ENCODE data around the gene MALT1. TPM values are rescaled to one million over a fixed set of nuclear protein-coding genes. Genes with fewer than 3 reads are reported as not detected.

The MALT1 gene
- total RNA-seq, 2 experiments from 2014 or later = 82.3 to 84.5 TPM

DNA sequence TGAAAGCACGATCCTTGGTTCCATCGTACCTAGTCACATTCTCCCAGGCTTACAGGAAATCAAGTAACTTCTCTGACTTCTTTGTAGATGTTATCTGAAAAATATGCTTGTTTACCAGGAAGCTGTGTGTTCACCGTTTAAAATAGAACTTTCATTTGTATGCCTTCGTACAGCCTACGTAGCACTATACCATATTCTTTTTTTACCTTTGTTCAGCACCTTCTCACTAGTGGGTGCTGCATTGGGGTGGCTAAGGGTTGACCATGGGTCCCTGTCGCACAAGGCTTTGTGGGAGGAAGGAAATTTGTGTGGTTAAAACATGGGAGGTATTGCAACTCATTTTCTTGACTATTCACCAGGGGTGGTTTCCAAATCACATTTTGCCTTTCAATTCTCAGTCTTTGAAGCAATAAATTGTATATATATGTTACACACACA is 16.6 kb downstream of the MALT1 start:
- peak overlapping the region; percentile 86 for H3K4me3 Mint-ChIP-seq
- peak overlapping the region; percentile 62 to 67 for H3K27ac ChIP-seq (ENCODE audit: low read depth in 1 of 2, low read length in 2 of 2)
- CTCF ChIA-PET = interaction anchor here (1.0 to 3.6 kb wide), 4 partner anchors 8 to 76 kb away, joined by 3 to 16 read pairs (median 4); partner anchors contain the start of gene MALT1
- peaks cover 1% of the 10 kb centered on the region for H3K9me3 Mint-ChIP-seq
- no peaks in the 10 kb centered on the region for H3K27me3 Mint-ChIP-seq
- H3K36me3 Mint-ChIP-seq (ENCODE audit: low read depth) = peaks cover 79% of the 10 kb centered on the region
- peak overlapping the region; percentile 25 for H3K4me3 ChIP-seq (ENCODE audit: low read length)
- H3K36me3 ChIP-seq (ENCODE audit: insufficient read depth, low read length) = peaks cover 39% of the 10 kb centered on the region
- no peaks in the 10 kb centered on the region for H3K9me3 ChIP-seq (ENCODE audit: control insufficient read depth in 1 of 2, insufficient read depth in 1 of 2, low read length in 2 of 2)
- peaks cover 81% of the 10 kb centered on the region for H3K4me1 Mint-ChIP-seq (ENCODE audit: low read depth)
- ATAC-seq (ENCODE audit: poor library complexity) (peak; percentile 93), DNase-seq (peak; percentile 32 to 92 (median 55))
- H3K27ac Mint-ChIP-seq = peak overlapping the region; percentile 89
- intact Hi-C loops (cut with DNase I, micrococcal nuclease) = loop anchor here in 1 of 2 experiments (1.0 to 5.0 kb wide), 3 partner anchors 17 to 71 kb away; partner anchors contain the start of gene MALT1
- POLR2A ChIA-PET = interaction anchor here (0.6 to 13.5 kb wide), 19 partner anchors 8 to 76 kb away, joined by 3 to 270 read pairs (median 4); partner anchors contain the start of gene MALT1
- TF ChIP-seq, protein P1, sequence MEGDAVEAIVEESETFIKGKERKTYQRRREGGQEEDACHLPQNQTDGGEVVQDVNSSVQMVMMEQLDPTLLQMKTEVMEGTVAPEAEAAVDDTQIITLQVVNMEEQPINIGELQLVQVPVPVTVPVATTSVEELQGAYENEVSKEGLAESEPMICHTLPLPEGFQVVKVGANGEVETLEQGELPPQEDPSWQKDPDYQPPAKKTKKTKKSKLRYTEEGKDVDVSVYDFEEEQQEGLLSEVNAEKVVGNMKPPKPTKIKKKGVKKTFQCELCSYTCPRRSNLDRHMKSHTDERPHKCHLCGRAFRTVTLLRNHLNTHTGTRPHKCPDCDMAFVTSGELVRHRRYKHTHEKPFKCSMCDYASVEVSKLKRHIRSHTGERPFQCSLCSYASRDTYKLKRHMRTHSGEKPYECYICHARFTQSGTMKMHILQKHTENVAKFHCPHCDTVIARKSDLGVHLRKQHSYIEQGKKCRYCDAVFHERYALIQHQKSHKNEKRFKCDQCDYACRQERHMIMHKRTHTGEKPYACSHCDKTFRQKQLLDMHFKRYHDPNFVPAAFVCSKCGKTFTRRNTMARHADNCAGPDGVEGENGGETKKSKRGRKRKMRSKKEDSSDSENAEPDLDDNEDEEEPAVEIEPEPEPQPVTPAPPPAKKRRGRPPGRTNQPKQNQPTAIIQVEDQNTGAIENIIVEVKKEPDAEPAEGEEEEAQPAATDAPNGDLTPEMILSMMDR (IDR thresholded peaks at IDR 0.05) = no peak
- H3K27me3 ChIP-seq (ENCODE audit: control insufficient read depth in 1 of 2, insufficient read depth in 2 of 2, low read length in 2 of 2) = no peaks in the 10 kb centered on the region
- H3K4me1 ChIP-seq (ENCODE audit: insufficient read depth, low read length) = peaks cover 72% of the 10 kb centered on the region

DNA sequence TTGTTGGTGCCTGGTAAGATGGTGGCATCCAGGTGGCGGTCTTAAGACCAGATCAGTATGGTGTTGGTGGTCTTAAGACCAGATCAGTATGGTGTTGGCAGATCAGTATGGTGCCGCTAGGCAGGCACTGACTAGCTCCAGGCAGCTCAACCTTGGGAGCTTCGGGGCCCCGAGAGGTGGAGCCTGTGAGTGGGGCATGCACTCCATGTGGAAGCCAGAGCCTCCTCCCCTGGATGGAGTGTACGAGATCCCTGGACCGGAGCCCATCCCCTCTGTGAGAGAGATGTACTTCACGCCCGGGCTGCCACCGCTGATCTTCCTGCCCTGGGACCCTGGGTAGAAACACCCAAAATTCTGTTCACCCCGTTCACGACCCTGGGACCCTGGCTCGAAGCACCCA is 19.0 kb downstream of the MALT1 start:
- no peaks in the 10 kb centered on the region for H3K27me3 ChIP-seq (ENCODE audit: control insufficient read depth in 1 of 2, insufficient read depth in 2 of 2, low read length in 2 of 2)
- H3K4me1 ChIP-seq (ENCODE audit: insufficient read depth, low read length) = peaks cover 82% of the 10 kb centered on the region
- Mint-ChIP-seq H3K4me3 (peak overlapping the region; percentile 20), H3K9me3 (peaks cover 1% of the 10 kb centered on the region), H3K36me3 (ENCODE audit: low read depth) (peaks cover 78% of the 10 kb centered on the region), H3K27ac (peak overlapping the region; percentile 75), H3K27me3 (no peaks in the 10 kb centered on the region), H3K4me1 (ENCODE audit: low read depth) (peaks cover 90% of the 10 kb centered on the region)
- ChIA-PET POLR2A (interaction anchor here (3.4 to 13.5 kb wide), 2 partner anchors 19 to 26 kb away, joined by 17 to 270 read pairs; partner anchors contain the start of gene MALT1), CTCF (interaction anchor here (1.2 kb wide), 1 partner anchor 19 kb away, joined by 4 read pairs; the partner anchor contains the start of gene MALT1)
- peaks cover 34% of the 10 kb centered on the region for H3K36me3 ChIP-seq (ENCODE audit: insufficient read depth, low read length)
- TF ChIP-seq, protein P1 (IDR thresholded peaks at IDR 0.05) = no peak
- ATAC-seq (ENCODE audit: poor library complexity) = no peak
- intact Hi-C loops (cut with DNase I, micrococcal nuclease) = loop anchor here in 1 of 2 experiments (5.0 kb wide), 1 partner anchor 33 kb away; no protein-coding TSS in a partner anchor
- H3K27ac ChIP-seq (ENCODE audit: low read depth in 1 of 2, low read length in 2 of 2) = no peak overlapping the region
- DNase-seq = no peak
- no peaks in the 10 kb centered on the region for H3K9me3 ChIP-seq (ENCODE audit: control insufficient read depth in 1 of 2, insufficient read depth in 1 of 2, low read length in 2 of 2)
- H3K4me3 ChIP-seq (ENCODE audit: low read length) = no peak overlapping the region

DNA sequence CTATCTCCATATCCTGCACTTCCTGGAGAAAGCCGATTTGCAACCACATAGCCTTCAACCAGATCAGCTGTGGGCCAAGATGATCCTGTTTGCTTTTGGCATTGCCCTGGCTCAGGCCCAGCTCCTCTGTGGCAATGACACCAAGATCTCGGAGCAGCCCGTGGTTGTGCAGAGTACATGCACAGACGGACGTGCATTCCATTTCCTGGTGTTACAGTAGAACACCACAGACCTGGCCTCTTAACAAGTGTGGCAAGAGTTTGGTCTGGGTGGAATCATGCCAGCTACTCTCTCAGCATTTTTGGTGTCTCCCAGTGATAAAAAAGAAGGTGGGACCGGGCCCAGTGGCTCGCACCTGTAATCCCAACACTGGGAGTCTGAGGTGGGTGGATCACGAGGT is 20.0 kb downstream of the MALT1 start:
- no peaks in the 10 kb centered on the region for H3K27me3 ChIP-seq (ENCODE audit: control insufficient read depth in 1 of 2, insufficient read depth in 2 of 2, low read length in 2 of 2)
- H3K9me3 Mint-ChIP-seq = peaks cover 1% of the 10 kb centered on the region
- no peak overlapping the region for H3K4me3 Mint-ChIP-seq
- CTCF ChIA-PET = interaction anchor here (1.0 to 1.8 kb wide), 2 partner anchors 20 to 25 kb away, joined by 3 to 8 read pairs; partner anchors contain the start of gene MALT1
- H3K27ac Mint-ChIP-seq = peak overlapping the region; percentile 75
- peaks cover 90% of the 10 kb centered on the region for H3K4me1 Mint-ChIP-seq (ENCODE audit: low read depth)
- no peaks in the 10 kb centered on the region for H3K27me3 Mint-ChIP-seq
- H3K9me3 ChIP-seq (ENCODE audit: control insufficient read depth in 1 of 2, insufficient read depth in 1 of 2, low read length in 2 of 2) = no peaks in the 10 kb centered on the region
- H3K4me3 ChIP-seq (ENCODE audit: low read length) = no peak overlapping the region
- peaks cover 77% of the 10 kb centered on the region for H3K36me3 Mint-ChIP-seq (ENCODE audit: low read depth)
- intact Hi-C loops (cut with DNase I, micrococcal nuclease) = loop anchor here in 1 of 2 experiments (5.0 kb wide), 1 partner anchor 34 kb away; no protein-coding TSS in a partner anchor
- peaks cover 73% of the 10 kb centered on the region for H3K4me1 ChIP-seq (ENCODE audit: insufficient read depth, low read length)
- POLR2A ChIA-PET = interaction anchor here (1.2 to 13.5 kb wide), 3 partner anchors 20 to 155 kb away, joined by 3 to 270 read pairs (median 4); partner anchors contain the start of gene MALT1
- TF ChIP-seq, protein P1 (IDR thresholded peaks at IDR 0.05) = no peak
- H3K27ac ChIP-seq (ENCODE audit: low read depth in 1 of 2, low read length in 2 of 2) = peak overlapping the region; percentile 1 to 24
- peaks cover 33% of the 10 kb centered on the region for H3K36me3 ChIP-seq (ENCODE audit: insufficient read depth, low read length)
- peak in 1 of 14 experiments; percentile 26 for DNase-seq
- ATAC-seq (ENCODE audit: poor library complexity) = no peak

Measured in CD4-positive, alpha-beta T cell (primary cell).